Stimulated activated CD4-positive, alpha-beta T cell treated with anti-CD3 and anti-CD28 coated beads, Interleukin-2, amount 100 ng/mL, for 4 hours (primary cell): ENCODE measurements around the gene KDELR3.
"Not testable (repeated sequence)": the region's sequence is repeated elsewhere in the genome, so short reads cannot be mapped to it uniquely, and the experiment has no call there.

Source experiments
- DNase-seq: peaks from one replicate; pipeline ENCODE4 v3.0.0-alpha.2; 2020; ENCODE audit warnings: low read depth

KDELR3 gene

DNA sequence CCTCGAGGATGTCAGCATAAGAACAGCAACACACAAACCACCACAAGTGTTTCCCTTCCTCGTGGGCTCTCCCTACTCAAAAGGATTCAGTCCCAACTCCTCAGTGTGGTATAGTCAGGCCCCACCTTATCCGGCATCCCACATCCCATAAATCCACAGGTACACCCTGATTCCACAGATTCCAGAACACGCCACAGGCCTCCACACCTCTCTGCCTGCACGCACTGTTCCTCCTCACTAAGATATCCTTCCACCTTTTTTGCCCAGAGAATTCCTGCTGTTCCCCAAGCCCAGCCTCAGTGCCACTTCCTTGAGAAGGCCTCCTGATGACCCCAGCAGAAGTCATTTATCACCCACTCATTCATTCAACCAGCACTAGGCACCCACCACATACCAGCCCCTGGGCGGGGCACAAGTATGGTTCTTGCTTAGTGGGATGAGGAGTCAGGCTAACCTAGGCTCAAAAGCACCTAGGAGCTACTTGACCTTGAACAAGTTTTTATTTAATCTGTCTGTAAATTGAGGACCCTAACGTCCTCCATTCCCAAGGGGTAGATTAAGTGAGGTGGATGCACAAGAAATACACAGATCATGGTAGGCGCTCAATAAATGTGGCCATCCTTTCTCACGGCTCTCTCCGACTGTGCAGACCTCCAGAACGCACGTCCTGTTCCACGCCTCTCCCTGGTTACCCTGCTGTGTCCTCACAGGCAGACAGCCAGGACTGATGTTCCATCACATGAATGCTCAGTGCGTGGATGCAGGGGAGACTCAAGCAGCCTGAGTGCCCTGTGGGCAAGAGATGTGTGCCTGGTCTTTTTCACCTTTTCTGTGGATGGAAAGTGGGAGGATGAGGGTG, 10.8 kb upstream of the KDELR3 start:
- no peak for DNase-seq

- no peak for DNase-seq
Observed at GRCh38 chr22:38460426-38460840, 7.5 kb upstream of the KDELR3 start.

GRCh38 chr22:38461057-38461413, 6.9 kb upstream of the KDELR3 start:
- DNase-seq, result no peak

- peak; percentile 13 for DNase-seq
Observed at GRCh38 chr22:38461414-38462081, 6.3 kb upstream of the KDELR3 start.

- no peak for DNase-seq
Observed at GRCh38 chr22:38462960-38463784, 4.7 kb upstream of the KDELR3 start.

GRCh38 chr22:38464992-38465672, 2.8 kb upstream of the KDELR3 start:
- DNase-seq, result no peak

GRCh38 chr22:38465673-38466490, 2.0 kb upstream of the KDELR3 start:
- no peak for DNase-seq

- DNase-seq, result no peak
Observed at GRCh38 chr22:38467438-38467903, 425 bp upstream of the KDELR3 start.

DNA sequence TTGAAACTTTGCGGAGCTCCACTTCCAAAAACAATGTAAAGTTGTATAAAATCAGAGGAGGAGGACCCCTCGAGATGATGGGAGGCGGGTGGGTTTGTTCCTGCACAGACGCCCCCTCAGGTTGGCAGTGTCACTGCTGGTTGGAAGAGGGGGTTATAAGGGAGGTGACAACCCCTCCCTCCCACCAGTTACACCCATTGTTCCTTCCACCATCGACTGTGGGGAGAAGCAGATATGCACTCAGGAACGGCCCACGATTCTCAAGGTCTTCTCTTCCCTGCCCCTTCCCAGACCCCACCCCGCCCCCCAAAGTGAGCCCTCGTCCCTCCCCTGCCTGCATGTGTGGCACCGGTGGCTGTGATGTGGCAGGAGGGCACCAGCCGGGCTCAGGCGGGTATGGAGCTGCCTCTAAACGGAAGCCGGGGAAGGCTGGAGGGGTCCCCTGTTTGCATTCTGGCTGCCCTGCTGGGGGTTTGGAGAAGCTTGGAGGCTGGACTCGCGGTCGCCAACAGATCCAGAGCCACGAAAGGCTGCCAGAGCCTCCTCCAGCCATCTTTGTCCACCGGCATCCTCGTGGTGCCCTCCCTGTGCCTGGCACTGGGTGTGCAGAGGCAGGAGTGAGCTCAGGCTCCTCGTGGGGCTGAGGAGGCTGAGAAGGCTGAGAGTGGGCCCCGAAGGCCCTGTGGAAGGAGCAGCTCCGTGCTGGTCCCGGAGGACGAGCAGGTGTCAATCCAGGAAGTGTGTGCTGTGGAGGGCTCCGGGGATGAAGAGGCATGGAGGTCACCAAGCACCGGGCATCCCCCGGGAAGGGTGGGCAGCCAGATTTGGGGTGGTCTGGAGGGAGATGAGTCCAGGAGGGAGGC, 778 bp downstream of the KDELR3 start:
- no peak for DNase-seq

GRCh38 chr22:38469306-38469781, 1.4 kb downstream of the KDELR3 start:
- DNase-seq, result no peak

GRCh38 chr22:38470179-38470578, 2.3 kb downstream of the KDELR3 start:
- not testable (repeated sequence) for DNase-seq

DNA sequence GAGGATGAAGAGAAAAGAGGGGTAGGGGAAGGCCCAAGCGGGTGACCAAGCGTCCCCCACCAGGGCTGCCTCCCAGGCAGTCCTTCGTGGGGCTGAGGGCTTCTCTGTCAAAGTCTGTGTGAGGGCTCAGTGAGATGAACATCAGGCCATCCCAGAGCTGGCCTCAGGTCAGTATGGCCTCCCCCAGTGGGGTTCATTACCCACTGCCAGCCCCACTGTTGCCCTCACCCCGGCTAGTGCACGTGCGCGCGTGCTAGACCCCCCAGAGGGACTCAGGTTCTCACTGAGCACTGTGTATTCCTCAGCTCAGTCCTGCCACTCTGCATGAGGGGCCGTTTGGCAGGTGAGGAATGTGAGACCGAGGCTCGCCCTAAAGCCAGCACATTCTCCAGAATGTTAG, 3.3 kb downstream of the KDELR3 start:
- no peak for DNase-seq

DNA sequence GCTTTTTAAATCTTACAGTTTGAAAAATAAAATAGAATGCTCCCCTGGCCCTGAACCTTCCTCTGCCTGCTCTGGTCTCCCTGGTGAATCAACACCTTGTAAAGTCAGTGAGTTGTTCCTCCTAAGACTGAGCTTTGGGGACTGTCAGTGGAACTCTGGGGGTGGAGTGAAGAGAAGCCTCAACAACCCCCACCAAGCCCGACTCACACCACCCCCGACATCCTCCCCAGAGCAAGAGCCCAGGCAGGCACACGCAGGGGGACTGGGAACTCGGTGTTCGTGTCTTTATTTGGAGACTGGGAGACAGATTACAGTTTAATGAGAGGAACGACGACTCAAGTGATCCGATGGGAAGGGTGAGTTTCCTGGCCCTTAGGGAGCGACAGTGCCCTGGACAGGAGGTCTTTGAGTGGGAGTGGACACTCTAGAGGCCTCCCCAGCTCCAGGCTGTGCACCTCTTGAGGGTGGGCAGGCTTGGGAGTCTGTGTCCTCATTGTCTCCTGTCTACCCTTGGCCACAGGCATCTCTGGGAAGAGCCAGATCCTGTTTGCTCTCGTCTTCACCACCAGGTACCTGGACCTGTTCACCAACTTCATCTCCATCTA, 6.2 kb downstream of the KDELR3 start:
- no peak for DNase-seq

DNA sequence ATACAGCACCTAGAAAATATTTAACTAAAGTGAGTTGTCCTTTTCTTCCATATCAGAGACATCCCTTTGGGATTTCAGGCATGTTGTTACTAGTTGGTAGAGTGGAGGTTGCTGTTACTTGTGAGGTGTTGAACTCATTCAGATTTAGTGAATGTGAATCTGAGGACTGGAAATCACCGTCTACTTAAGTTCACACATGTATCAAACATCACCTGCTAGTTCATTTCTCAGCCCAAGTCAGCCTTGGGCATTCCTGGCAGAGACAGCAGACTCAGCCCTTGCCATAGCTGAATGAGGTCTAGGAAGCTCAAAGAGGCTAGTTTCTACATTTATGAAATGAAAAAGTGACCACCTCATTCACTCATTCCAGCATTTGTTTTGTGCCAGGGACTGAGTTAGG, 9.7 kb downstream of the KDELR3 start:
- no peak for DNase-seq

DNA sequence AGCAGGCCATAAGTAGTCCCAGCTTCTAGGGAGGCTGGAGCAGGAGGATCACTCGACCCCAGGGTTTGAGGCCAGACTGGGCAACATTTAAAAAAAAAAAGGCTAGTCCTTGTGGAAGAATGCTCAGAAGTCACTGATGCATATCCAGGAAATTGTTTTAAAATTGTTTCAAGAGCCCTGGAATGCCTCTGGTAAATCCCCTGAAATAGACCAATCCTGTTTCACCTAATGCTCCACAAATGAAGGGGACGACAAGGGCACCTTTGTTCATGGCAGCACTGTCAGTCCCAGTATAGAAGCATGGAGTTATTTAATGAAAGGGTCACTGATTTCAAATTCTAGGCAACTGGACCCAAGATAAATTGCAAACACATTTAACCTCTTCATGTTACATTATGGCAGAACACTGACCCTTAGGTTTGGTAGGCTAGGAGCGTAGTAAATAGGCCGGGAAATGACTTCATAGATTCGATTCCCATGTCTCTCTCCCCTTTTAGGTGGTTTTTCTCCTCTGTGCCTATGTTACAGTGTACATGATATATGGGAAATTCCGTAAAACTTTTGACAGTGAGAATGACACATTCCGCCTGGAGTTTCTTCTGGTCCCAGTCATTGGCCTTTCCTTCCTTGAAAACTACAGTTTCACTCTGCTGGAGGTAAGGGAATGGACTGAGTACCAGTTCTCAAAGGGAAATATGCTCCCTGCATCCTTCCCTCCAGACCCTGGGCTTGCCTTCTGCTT, 11.4 kb downstream of the KDELR3 start:
- DNase-seq, result no peak

DNA sequence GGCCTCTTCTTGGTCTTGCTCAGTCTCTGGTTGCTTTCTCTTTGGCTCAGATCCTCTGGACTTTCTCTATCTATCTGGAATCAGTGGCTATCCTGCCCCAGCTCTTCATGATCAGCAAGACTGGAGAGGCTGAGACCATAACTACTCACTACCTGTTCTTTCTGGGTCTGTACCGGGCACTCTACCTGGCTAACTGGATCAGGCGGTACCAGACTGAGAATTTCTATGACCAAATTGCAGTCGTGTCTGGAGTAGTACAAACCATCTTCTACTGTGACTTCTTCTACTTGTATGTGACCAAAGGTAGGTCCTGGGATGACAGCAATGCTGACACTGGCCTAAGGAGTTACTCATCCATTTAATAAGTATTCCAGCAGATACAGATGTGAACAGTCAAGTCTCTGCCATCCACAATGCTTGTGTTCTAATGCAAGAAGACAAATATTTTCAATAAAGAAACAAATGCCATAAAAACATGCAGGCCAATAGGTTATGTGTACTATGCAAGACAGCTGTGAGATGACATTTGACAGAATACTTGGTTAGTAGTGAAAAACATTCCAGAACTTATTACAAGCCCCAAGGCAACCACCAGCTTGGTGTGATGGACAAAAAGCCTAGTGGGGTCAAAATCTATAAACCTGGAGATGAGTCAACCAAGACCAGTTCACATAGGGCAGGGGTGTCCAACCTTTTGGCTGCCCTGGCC, 13.4 kb downstream of the KDELR3 start:
- no peak for DNase-seq

- DNase-seq, result no peak
Observed at GRCh38 chr22:38481871-38482332, 14.0 kb downstream of the KDELR3 start.
